ENCODE data around the gene KIF22.

DNA sequence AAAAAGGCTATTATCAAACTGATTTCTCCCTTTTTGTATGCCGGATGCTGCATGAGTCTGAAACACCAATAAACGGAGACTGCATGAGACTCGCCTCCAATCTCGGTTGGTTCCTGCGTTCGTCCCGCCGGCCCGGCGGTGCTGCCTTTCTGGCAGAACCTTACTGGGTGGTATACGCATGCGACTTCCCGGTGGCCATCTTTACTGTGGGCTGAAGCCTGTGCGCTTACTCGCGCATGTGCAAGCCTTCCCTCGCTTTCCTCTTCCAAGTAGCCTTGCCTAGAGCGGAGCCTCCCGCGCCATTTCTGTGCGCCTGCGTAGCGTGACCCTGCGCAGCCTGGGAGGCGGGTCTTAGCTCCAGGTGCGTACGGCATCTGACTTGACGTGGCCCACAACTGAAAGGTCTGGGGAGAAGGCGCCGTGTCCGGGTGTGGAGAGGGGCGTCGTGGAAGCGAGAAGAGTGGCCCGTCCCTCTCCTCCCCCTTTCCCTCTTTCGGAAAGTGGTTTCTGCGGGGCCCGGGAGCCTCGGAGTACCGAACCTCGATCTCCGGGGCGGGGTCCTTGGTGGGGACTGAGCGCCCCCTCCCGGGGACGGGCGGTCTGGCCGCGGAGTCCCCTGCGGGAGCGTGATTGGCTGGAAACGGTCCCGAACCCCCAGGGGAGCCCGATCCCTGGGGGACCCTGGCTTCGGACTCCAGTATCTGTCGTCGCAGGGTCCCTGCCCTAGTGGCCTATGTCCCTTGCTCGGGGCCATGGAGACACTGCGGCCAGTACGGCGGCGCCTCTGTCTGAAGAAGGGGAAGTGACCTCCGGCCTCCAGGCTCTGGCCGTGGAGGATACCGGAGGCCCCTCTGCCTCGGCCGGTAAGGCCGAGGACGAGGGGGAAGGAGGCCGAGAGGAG lies 25.5 kb downstream of the KIF22 start, which contains the start of gene PAGR1:
- TF ChIP-seq, protein P1, sequence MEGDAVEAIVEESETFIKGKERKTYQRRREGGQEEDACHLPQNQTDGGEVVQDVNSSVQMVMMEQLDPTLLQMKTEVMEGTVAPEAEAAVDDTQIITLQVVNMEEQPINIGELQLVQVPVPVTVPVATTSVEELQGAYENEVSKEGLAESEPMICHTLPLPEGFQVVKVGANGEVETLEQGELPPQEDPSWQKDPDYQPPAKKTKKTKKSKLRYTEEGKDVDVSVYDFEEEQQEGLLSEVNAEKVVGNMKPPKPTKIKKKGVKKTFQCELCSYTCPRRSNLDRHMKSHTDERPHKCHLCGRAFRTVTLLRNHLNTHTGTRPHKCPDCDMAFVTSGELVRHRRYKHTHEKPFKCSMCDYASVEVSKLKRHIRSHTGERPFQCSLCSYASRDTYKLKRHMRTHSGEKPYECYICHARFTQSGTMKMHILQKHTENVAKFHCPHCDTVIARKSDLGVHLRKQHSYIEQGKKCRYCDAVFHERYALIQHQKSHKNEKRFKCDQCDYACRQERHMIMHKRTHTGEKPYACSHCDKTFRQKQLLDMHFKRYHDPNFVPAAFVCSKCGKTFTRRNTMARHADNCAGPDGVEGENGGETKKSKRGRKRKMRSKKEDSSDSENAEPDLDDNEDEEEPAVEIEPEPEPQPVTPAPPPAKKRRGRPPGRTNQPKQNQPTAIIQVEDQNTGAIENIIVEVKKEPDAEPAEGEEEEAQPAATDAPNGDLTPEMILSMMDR (IDR thresholded peaks at IDR 0.05) = peak in 5 of 7 experiments; percentile 81 to 93 (median 87)
- TF ChIP-seq POLR2AphosphoS5 (IDR thresholded peaks at IDR 0.05) (peak; percentile 78 to 97 (median 88)), EP300 (IDR thresholded peaks at IDR 0.05) (no peak)
